Duodenal mucosa (tissue), 2 donors: ENCODE data around the gene EXOC4.

Source experiments
- H3K27ac ChIP-seq: one replicate; pipeline ENCODE4 v1.7.0; 2013; ENCODE audit warnings: low read depth, low read length
- H3K27me3 ChIP-seq, 2 donors: one replicate each; pipeline ENCODE4 v1.7.0; 2013; ENCODE audit warnings: low read length in 2 of 2, control low read depth in 1 of 2; ENCODE audit not compliant: insufficient read depth in 2 of 2, control insufficient read depth in 1 of 2
- H3K36me3 ChIP-seq, 2 donors: one replicate each; pipeline ENCODE4 v1.7.0; 2013; ENCODE audit warnings: low read length in 2 of 2, control low read depth in 1 of 2; ENCODE audit not compliant: insufficient read depth in 2 of 2, control insufficient read depth in 1 of 2
- H3K4me1 ChIP-seq, 2 donors: one replicate each; pipeline ENCODE4 v1.7.0; 2013; ENCODE audit warnings: low read length in 2 of 2, control low read depth in 1 of 2; ENCODE audit not compliant: insufficient read depth in 2 of 2, control insufficient read depth in 1 of 2
- H3K4me3 ChIP-seq, 2 donors: one replicate each; pipeline ENCODE4 v1.7.0; 2013; ENCODE audit warnings: low read length in 2 of 2, low read depth in 1 of 2
- H3K9ac ChIP-seq, 2 donors: one replicate each; pipeline ENCODE4 v1.7.0; 2013; ENCODE audit warnings: low read length in 2 of 2, low read depth in 1 of 2
- H3K9me3 ChIP-seq, 2 donors: one replicate each; pipeline ENCODE4 v1.7.0; 2013; ENCODE audit warnings: low read length in 2 of 2, control low read depth in 1 of 2; ENCODE audit not compliant: control insufficient read depth in 1 of 2

Gene EXOC4

GRCh38 chr7:133293384-133294160 is 40.7 kb downstream of the EXOC4 start:
- Histone ChIP-seq H3K4me3 (no peak overlapping the region), H3K9me3 (no peaks in the 10 kb centered on the region), H3K4me1 (no peaks in the 10 kb centered on the region), H3K27ac (no peak overlapping the region), H3K36me3 (peaks cover 8 to 18% of the 10 kb centered on the region in 2 donors), H3K27me3 (no peaks in the 10 kb centered on the region), H3K9ac (no peak overlapping the region)

- Histone ChIP-seq H3K4me1 (no peaks in the 10 kb centered on the region), H3K4me3 (no peak overlapping the region), H3K9ac (no peak overlapping the region), H3K36me3 (peaks cover 7 to 11% of the 10 kb centered on the region in 2 donors), H3K27ac (no peak overlapping the region), H3K9me3 (no peaks in the 10 kb centered on the region), H3K27me3 (no peaks in the 10 kb centered on the region)
These were observed 41.4 kb downstream of the EXOC4 start for GRCh38 chr7:133294234-133294633.

- no peak overlapping the region for H3K27ac ChIP-seq
- H3K27me3 ChIP-seq, result no peaks in the 10 kb centered on the region
- H3K9ac ChIP-seq, result no peak overlapping the region
- no peak overlapping the region for H3K4me3 ChIP-seq
- peaks cover under 1 to 3% of the 10 kb centered on the region in 2 donors for H3K36me3 ChIP-seq
- no peaks in the 10 kb centered on the region for H3K9me3 ChIP-seq
- no peaks in the 10 kb centered on the region for H3K4me1 ChIP-seq
These were observed 42.6 kb downstream of the EXOC4 start for GRCh38 chr7:133295484-133295883.

GRCh38 chr7:133297093-133297492 is 44.2 kb downstream of the EXOC4 start:
- Histone ChIP-seq H3K36me3 (peaks cover 0 to 3% of the 10 kb centered on the region in 2 donors), H3K27ac (no peak overlapping the region), H3K4me3 (no peak overlapping the region), H3K4me1 (no peaks in the 10 kb centered on the region), H3K9ac (no peak overlapping the region), H3K27me3 (no peaks in the 10 kb centered on the region), H3K9me3 (no peaks in the 10 kb centered on the region)

GRCh38 chr7:133298080-133298479 is 45.2 kb downstream of the EXOC4 start:
- H3K9me3 ChIP-seq, result no peaks in the 10 kb centered on the region
- H3K36me3 ChIP-seq, result peaks cover 0 to 3% of the 10 kb centered on the region in 2 donors
- H3K27me3 ChIP-seq, result no peaks in the 10 kb centered on the region
- H3K4me3 ChIP-seq, result no peak overlapping the region
- no peak overlapping the region for H3K9ac ChIP-seq
- H3K27ac ChIP-seq, result no peak overlapping the region
- H3K4me1 ChIP-seq, result no peaks in the 10 kb centered on the region

- Histone ChIP-seq H3K4me3 (no peak overlapping the region), H3K4me1 (no peaks in the 10 kb centered on the region), H3K27ac (no peak overlapping the region), H3K9ac (no peak overlapping the region), H3K9me3 (no peaks in the 10 kb centered on the region), H3K27me3 (no peaks in the 10 kb centered on the region), H3K36me3 (peaks cover 0 to 3% of the 10 kb centered on the region in 2 donors)
These were observed 46.8 kb downstream of the EXOC4 start for GRCh38 chr7:133299676-133300075.

GRCh38 chr7:133300088-133300487 is 47.2 kb downstream of the EXOC4 start:
- H3K4me3 ChIP-seq, result no peak overlapping the region
- no peaks in the 10 kb centered on the region for H3K27me3 ChIP-seq
- H3K27ac ChIP-seq, result no peak overlapping the region
- no peak overlapping the region for H3K9ac ChIP-seq
- H3K9me3 ChIP-seq, result no peaks in the 10 kb centered on the region
- peaks cover 0 to 3% of the 10 kb centered on the region in 2 donors for H3K36me3 ChIP-seq
- no peaks in the 10 kb centered on the region for H3K4me1 ChIP-seq

- Histone ChIP-seq H3K27me3 (no peaks in the 10 kb centered on the region), H3K27ac (no peak overlapping the region), H3K9me3 (no peaks in the 10 kb centered on the region), H3K9ac (no peak overlapping the region), H3K36me3 (peaks cover 3% of the 10 kb centered on the region in 2 donors), H3K4me3 (no peak overlapping the region), H3K4me1 (no peaks in the 10 kb centered on the region)
These were observed 47.9 kb downstream of the EXOC4 start for GRCh38 chr7:133300811-133301210.

- Histone ChIP-seq H3K27ac (no peak overlapping the region), H3K36me3 (peaks cover 3 to 10% of the 10 kb centered on the region in 2 donors), H3K4me1 (no peaks in the 10 kb centered on the region), H3K4me3 (no peak overlapping the region), H3K9me3 (no peaks in the 10 kb centered on the region), H3K9ac (no peak overlapping the region), H3K27me3 (no peaks in the 10 kb centered on the region)
These were observed 48.6 kb downstream of the EXOC4 start for GRCh38 chr7:133301444-133301843.

GRCh38 chr7:133303372-133303771 is 50.5 kb downstream of the EXOC4 start:
- Histone ChIP-seq H3K9ac (no peak overlapping the region), H3K4me1 (no peaks in the 10 kb centered on the region), H3K36me3 (peaks cover 3 to 27% of the 10 kb centered on the region in 2 donors), H3K27ac (no peak overlapping the region), H3K4me3 (no peak overlapping the region), H3K27me3 (no peaks in the 10 kb centered on the region), H3K9me3 (no peaks in the 10 kb centered on the region)
